NCI-H187 treated with DMSO at 0.1 percent for 48 hours (cell line): ENCODE measurements around the gene PXDN.
"Not testable (repeated sequence)": the region's sequence is repeated elsewhere in the genome, so short reads cannot be mapped to it uniquely, and the experiment has no call there.

Experiments used
- DNase-seq: peaks from one replicate; lab custom pipeline; 2025; lab: John Stamatoyannopoulos, UW

The PXDN gene

DNA sequence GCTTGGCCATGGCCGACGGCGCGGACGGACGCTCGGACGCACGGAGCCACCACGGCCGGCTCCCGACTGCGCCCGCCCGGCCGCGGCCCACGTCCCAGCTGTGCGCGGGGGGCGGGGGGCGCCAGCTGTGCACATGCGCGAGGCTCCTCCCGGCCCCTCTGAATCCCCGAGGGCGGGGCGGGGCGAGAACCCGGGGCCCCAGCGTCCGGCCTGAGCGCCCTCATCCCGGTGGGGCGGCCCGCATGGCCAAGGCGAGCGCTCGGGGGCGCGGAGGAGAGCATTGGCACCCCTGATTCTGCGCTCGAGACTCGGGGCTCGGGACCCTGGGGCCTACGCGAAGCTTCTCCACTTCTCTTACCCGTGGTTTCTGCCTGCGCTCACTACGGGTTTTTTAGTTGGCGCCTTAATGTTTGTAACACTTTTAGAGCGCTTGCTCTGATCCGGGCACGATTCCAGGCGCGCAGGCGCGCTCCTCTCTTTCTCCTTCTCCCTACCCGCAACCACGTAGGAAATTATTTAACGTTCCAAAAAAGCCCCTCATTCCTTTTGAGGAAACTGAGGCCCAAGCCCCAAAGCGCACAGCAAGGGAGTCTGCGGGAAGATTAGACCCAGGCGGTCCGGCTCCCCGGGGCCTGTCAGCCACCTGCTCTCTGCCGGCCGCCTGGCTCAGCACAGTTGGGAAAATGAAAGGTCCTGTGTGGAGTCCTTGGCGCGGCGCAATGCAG, at the start of gene PXDN:
Gene PXDN (minus strand): TSS at position 70 of the 725 bp plus-strand sequence. CDS start 60 bp downstream, at position 10.
- DNase-seq: no peak

DNA sequence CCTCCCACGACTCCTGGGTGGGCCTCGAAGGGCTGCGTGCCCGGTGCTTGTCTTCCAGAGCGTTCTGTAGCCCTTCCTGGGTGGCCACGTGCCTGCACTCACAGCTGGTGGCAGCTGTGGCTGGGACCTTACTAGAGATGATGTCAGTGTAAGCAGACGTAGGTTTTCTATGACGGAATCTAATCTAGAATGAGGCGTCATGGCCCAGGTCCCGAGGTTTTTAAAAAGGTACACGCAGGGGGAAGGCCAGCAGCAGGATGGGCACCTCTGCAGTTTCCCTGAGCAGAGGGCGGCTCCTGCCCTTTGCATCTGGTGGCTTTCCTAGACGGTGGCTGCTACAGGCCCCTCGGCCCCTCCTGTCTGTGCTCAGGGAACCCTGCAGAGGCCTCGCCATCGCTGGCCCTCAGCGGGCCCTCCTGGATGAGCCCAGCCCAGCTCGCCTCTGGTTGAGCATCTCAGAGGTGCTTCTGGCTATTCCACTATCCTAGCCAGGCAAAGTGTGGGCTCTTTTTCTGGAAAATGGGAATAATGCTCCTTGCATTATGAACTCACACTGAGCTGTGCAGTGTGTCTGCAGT, 49.6 kb upstream of the PXDN start:
- DNase-seq: no peak

DNA sequence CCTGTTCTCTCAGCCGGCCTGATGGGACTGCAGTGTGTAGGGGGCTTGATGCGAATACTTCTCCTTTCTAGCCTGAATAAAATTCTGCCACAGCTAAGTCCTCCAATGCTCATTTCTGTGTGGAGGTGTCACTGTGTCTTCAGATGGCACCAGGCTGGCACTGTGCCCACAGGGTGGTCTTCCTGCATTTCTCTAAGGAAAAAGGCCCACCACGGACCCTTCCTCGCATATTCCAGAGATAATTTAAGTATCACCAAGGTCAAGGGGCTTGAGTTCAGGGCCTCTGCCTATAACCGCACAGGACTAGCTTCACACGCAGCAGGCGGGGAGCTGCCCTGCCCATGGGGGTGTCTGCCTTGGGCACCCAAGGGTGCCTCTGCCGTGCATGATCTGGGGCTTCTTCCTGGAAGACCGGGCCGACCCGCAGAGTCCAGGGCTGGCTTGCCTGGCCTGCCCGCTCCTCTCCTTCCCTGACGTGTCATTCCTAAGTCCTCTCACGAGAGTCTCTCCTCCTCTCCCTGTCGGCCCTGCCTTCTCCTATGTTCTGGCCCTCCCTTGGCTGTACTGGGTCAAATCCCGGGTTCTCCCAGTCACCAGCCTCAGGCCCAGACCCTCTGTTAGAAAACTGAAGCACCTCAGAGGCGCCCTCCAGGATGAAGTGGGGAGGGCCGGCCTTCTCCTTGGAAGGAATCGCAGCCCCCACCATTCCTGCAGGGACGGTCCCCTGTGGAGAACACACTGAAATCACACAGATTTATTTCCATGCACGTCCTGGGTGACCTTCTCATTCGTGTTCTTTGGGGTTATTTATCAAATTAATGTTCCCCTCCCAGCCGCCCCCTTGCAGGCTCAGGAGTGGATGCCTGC, 48.9 kb upstream of the PXDN start:
- no peak for DNase-seq

DNA sequence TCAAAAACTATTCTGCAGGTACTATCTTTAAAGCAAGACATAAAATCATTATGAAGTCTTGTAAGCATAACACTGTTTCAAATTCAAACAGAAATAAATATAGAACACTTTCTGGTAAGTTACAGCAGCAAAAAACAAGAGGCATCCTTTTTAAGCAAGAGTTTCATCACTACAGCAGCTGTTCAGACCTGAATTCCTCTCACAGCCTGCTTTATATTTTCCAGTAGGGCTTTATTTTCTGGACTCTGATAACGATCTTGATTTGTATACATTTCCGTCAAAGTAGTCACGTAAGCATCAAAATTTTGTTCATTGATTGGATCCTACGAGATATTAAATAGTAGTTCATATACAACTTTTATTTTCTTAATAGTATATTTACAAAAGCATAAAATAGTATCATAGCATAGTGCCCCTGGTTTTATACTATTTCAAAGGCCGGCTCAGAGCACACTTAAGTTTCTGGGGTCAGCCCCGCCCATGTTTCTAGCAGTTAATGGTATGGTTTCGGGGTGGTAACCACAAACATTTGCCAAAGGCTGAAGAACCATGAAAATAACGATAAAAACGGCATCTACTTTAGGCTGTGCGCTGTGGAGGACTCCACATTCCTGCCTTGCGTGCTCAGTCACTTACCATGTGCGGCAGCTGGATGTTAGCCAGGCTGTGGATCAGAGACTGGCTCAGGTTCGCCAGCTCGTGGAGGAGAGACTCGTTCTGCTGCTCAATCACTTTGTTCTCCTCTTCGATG, 47.5 kb upstream of the PXDN start:
- DNase-seq: no peak

DNA sequence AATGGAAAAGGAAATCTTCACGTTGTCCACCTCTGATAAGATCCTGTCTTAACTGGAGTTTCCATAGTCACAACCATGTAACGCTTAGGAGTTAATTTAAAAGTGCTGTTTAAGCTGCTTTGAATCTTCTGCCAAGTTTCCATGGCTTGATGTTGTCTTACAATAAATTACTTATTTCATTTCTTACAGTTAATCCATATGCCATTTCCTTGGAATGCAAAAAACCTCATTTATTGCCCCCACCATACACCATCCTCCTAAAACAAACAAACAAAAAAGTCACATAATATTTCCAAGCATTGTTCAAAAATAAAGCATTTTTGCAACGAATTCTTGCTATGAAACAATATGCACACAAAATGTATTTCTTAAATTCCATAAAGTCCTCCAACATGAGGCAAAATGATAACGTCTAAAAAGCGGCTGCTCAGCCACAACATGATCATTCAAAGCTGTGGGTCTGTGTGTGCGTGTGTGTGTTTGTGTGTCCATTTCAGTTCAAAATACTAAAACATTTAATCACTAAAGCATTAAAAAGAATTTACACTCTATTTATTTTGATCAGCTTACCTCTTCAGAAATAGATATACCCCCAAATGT, 46.8 kb upstream of the PXDN start:
- no peak for DNase-seq

GRCh38 chr2:1790473-1790872, 46.2 kb upstream of the PXDN start:
- DNase-seq: no peak

DNA sequence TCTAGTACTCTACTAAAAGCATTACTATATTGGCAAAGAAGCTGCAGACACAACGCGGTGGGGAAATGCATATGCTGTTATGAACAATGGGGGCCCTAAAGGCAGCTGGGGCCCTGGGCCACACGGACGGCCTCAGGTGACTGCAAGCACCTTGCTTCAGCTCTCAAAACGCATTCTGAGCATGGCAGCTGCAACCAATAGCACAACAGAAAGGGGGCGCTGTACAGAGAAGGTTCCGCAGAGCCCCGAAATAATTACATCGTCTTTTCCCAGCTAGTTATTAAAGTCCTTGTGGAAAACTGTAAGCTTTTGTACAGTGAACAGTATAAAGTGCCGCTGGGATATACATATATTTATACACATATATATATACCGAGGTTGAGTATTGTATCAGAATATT, 45.3 kb upstream of the PXDN start:
- no peak for DNase-seq

- DNase-seq: peak; percentile 80
Measured at GRCh38 chr2:1788478-1788959, 44.2 kb upstream of the PXDN start.

- DNase-seq: peak; percentile 87
Measured at GRCh38 chr2:1787755-1788477, 43.6 kb upstream of the PXDN start.

GRCh38 chr2:1784986-1785617, 40.8 kb upstream of the PXDN start:
- no peak for DNase-seq

- DNase-seq: no peak
Measured at GRCh38 chr2:1784087-1784486, 39.8 kb upstream of the PXDN start.

GRCh38 chr2:1782514-1782913, 38.2 kb upstream of the PXDN start:
- no peak for DNase-seq

- DNase-seq: no peak
Measured at GRCh38 chr2:1781291-1782080, 37.2 kb upstream of the PXDN start.

GRCh38 chr2:1780693-1781092, 36.4 kb upstream of the PXDN start:
- no peak for DNase-seq

- not testable (repeated sequence) for DNase-seq
Measured at GRCh38 chr2:1780054-1780453, 35.7 kb upstream of the PXDN start.

GRCh38 chr2:1778566-1778965, 34.3 kb upstream of the PXDN start:
- no peak for DNase-seq

DNA sequence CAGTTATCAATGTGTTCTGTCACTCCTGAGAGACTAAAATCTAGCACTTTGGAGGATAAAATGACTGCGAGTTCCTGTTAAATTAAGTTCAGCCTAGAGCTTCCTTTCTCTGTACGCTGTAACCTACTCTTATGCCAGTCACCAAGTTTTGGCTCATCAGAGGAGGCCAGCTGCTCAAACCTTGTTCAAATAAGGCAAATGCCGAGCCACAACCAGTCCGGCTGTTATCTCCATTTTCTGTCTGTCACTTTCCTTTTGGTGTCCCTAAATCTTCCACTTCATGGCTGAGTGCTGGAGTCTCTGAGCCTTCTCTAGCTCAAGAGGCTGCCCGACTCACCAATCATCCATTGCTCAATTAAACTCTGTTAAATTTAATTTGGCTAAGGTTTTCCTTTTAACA, 33.5 kb upstream of the PXDN start:
- no peak for DNase-seq

DNA sequence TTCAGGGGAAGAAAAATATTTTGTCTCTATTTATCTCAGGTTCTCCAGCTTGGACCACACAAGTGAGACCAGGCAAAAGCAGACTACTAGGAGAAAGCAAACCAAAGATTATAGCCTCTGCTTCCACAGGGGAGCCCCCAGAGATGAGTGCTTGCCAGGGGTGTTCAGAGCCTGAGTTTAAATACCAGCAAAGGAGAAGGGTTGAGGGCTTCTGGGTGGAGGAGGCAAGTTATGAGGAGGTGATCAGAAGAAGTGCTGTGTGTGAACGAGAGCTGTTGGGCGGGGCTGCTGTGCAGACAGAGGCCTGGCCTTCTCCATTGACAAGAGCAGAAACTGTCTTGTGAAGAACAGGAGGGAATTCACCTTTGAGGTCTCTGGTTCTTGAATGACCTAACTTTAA, 32.8 kb upstream of the PXDN start:
- no peak for DNase-seq

DNA sequence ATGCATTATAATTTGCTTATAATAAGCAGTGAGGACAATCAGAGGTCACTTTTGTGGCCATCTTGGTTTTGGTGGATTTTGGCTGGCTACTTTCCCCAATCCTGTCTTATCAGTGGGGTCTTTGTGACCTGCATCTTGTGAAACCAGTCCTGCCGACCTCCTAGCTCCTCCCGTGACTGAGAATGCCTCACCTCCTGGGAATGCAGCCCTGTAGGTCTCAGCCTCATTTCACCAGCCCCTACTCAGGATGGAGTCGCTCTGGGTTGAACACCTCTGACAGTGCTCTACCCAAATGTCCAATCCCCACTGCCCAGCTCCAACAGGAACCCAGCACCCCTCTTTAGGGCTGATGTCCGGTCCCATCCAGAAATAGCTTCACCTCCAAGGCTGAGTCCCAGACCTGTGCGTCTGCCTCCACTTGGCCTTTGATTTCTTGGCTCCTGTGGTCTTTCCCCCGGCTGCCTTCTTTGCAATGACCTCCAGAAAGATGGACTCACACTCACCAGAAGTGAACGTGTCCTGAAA, 31.3 kb upstream of the PXDN start:
- no peak for DNase-seq
